Subcutaneous adipose tissue (tissue), 4 donors: ENCODE data around the gene DYNC2LI1. TPM values are rescaled to one million over a fixed set of nuclear protein-coding genes. Genes with fewer than 3 reads are reported as not detected.

Experiments
- CTCF ChIP-seq: fragments of 450-650 bp; IDR thresholded peaks from one replicate; pipeline ENCODE4 v1.5.1; 2016; ENCODE audit warnings: low read depth, mild to moderate bottlenecking, control low read depth, antibody characterized with exemption, moderate library complexity
- total RNA-seq, 4 donors: library from RNA; depleted of rRNA; stranded (reverse); fragments of >200 nt; gene quantifications; one replicate each; pipeline ENCODE4 v1.1.0, GENCODE V29; 2016

The DYNC2LI1 gene
- total RNA-seq, 4 donors from 2014 or later, result 32.0 to 41.4 (median 34.5) TPM

- TF ChIP-seq CTCF, result no peak
Observed at GRCh38 chr2:43763091-43763490, 10.7 kb upstream of the DYNC2LI1 start.

GRCh38 chr2:43764086-43764705, 9.6 kb upstream of the DYNC2LI1 start:
- no peak for TF ChIP-seq CTCF

GRCh38 chr2:43766006-43766405, 7.8 kb upstream of the DYNC2LI1 start:
- no peak for TF ChIP-seq CTCF

GRCh38 chr2:43774617-43775016, 778 bp downstream of the DYNC2LI1 start:
- TF ChIP-seq CTCF, result no peak

- TF ChIP-seq CTCF, result no peak
Observed at GRCh38 chr2:43776324-43776723, 2.5 kb downstream of the DYNC2LI1 start.

GRCh38 chr2:43777306-43777926, 3.6 kb downstream of the DYNC2LI1 start:
- no peak for TF ChIP-seq CTCF

- no peak for TF ChIP-seq CTCF
Observed at GRCh38 chr2:43778233-43778632, 4.4 kb downstream of the DYNC2LI1 start.
